Measurements from ENCODE around the gene MVK.

- no peak for TF ChIP-seq CTCF (conservative IDR thresholded peaks at IDR 0.05 in 1 of 2, IDR thresholded peaks at IDR 0.05 in 1 of 2; ENCODE audit: low read depth in 1 of 2, low read length in 2 of 2)
- TF ChIP-seq EZH2 (IDR thresholded peaks at IDR 0.05; ENCODE audit: low read length, missing control alignments) = no peak
Measured at GRCh38 chr12:109553906-109554500, 19.6 kb upstream of the MVK start.

Measured in fibroblast of lung (primary cell).